GM18505 (cell line): ENCODE data around the gene LRIF1.

ENCODE experiments used
- ATAC-seq: cut with Tn5 transposase; IDR thresholded peaks from one replicate; pipeline ENCODE4 v1.9.1; 2021; ENCODE audit not compliant: unreplicated experiment
- POLR2A ChIP-seq: IDR thresholded peaks from 4 replicates; pipeline ENCODE4 v1.6.1; 2011; ENCODE audit warnings: borderline replicate concordance; ENCODE audit not compliant: insufficient read depth, insufficient read length; ENCODE audit errors: extremely low read depth

LRIF1 gene

GRCh38 chr1:110928191-110928590 lies 35.5 kb downstream of the LRIF1 start:
- no peak for ATAC-seq
- no peak for TF ChIP-seq POLR2A

- no peak for ATAC-seq
- TF ChIP-seq POLR2A = no peak
Observed at GRCh38 chr1:110927484-110928075, 36.1 kb downstream of the LRIF1 start.

- TF ChIP-seq POLR2A = no peak
- no peak for ATAC-seq
Observed at GRCh38 chr1:110921953-110922352, 41.8 kb downstream of the LRIF1 start.

DNA sequence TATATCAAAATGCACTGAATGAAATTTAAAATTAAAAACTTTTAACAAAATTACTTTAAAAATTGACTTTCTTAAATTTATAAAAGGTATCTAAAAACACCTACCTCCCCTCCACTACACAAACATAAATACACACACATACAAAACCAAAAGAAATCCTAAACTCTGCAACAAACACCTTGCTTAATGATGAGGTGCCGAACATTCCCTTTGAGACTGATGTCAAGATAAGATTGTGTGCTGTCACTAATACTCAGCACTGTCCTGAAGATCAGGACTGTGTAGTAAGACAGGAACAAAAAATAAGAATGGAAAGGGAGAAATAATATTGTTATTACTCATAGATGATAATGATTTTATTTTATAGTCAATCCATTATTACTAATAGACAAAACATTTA lies 45.7 kb downstream of the LRIF1 start:
- no peak for TF ChIP-seq POLR2A
- ATAC-seq = no peak

DNA sequence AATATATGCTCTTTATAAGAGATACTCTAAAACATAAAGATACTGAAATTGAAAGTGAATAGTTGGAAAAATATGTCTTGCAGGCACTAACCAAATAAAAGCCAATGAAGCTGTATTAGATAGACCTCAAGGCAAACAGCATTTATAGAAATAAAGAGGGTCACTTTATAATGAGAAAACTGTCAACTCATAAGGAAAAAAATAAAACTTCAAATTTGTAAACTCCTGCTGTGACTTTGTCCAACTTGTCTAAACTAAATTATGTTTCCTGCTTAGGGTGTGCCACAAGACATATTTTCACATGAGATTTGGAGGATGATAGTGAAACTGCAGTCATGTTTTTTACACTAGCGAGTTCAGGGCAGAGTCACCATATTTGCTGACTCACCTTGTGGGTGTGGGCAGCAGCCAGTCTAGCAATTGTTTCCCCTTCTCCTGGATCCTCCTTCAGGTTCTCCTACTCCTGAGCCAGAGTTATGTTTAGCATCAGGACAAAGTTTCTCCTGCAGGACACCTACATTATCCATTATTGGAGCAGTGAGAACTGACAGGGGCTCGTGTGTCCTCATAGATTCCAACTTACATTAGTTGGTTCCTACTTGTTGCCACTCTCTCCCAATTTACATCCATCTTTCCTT lies 46.9 kb downstream of the LRIF1 start:
- no peak for TF ChIP-seq POLR2A
- ATAC-seq = no peak

- TF ChIP-seq POLR2A = no peak
- no peak for ATAC-seq
Observed at GRCh38 chr1:110916274-110916668, 47.5 kb downstream of the LRIF1 start.

- TF ChIP-seq POLR2A = no peak
- no peak for ATAC-seq
Observed at GRCh38 chr1:110915804-110916203, 47.9 kb downstream of the LRIF1 start.

DNA sequence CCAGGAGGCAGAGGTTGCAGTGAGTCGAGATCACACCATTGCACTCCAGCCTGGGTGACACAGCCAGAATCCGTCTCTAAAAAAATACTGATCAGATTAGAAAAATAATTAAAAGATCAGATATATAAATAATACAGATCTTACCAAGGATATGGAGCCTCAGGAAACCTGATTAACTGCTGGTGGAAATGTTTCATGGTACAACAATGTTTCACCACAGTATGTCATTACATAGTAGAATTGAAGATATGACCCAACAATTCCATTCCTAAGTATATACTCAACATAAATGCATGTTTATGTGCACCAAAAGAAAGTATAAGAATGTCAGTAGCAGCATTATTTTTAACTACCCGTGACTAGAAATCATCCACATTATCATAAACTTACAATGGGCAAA lies 49.0 kb downstream of the LRIF1 start:
- no peak for TF ChIP-seq POLR2A
- ATAC-seq = no peak

GRCh38 chr1:110912784-110913183 lies 50.9 kb downstream of the LRIF1 start:
- TF ChIP-seq POLR2A = no peak
- ATAC-seq = no peak

- TF ChIP-seq POLR2A = no peak
- ATAC-seq = no peak
Observed at GRCh38 chr1:110903853-110904500, 59.7 kb downstream of the LRIF1 start.

DNA sequence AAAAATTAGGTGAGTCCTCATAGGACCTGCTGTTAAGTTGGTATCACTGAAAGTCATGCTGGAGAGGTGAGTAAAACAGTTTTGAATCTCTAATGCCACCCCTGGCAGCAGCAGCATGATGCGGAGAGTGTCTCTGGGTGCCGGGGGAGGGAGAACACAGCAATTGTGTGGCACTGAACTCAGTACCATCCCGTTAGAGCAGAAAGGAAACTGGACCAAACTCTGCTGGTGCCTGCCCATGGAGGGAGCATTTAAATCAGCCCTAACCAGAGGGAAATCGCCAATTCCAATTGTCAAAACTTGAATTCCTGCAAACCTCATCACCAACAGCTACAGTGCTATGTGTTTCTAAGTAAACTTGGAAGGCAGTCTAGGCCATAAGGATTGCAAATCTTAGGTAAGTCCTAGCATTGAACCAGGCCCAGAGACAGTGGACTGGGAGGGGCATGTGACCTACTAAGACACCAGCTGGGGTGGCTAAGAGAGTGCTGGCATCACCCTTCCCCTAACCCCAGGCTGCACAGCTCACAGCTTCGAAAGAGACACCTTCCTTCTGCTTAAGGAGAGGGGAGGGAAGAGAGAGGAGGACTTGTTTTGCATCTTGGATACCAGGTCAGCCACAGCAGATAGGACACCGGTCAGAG lies 60.8 kb downstream of the LRIF1 start:
- TF ChIP-seq POLR2A = peak; percentile 51
- ATAC-seq = no peak

GRCh38 chr1:110899458-110899843 lies 64.3 kb downstream of the LRIF1 start:
- no peak for ATAC-seq
- peak; percentile 22 for TF ChIP-seq POLR2A

GRCh38 chr1:110898734-110899457 lies 64.8 kb downstream of the LRIF1 start:
- ATAC-seq = no peak
- TF ChIP-seq POLR2A = no peak
